Measurements from ENCODE around the gene ABCF1. TPM values are rescaled to one million over a fixed set of nuclear protein-coding genes. Genes with fewer than 3 reads are reported as not detected.

Gene ABCF1
- total and polyA plus RNA-seq, 9 of the 15 experiments (the other 6 are each of a cell fraction or from before 2014, with no cell fraction given), result 41.6 to 193 (median 102) TPM

GRCh38 chr6:30616811-30617564, 45.7 kb downstream of the ABCF1 start, which contains the start of gene PPP1R10 (continued):
- TF ChIP-seq CBX5 (IDR thresholded peaks at IDR 0.05; ENCODE audit: borderline replicate concordance, low read depth) (no peak), PHB (CRISPR knock-in tag; IDR thresholded peaks at IDR 0.05) (peak; percentile 98), ZNF263 (CRISPR knock-in tag; IDR thresholded peaks at IDR 0.05; ENCODE audit: borderline replicate concordance) (no peak; the same call in 1 of the 2 replicates), ELF2 (CRISPR knock-in tag; IDR thresholded peaks at IDR 0.05) (peak; percentile 67; the same call in 1 of the 2 replicates), RAD21 (CRISPR knock-in tag; conservative IDR thresholded peaks at IDR 0.05 in 1 of 2, IDR thresholded peaks at IDR 0.05 in 1 of 2) (no peak), ZNF134 (CRISPR knock-in tag; conservative IDR thresholded peaks at IDR 0.05) (peak; percentile 64; the same call in 1 of the 2 replicates), PTBP1 (IDR thresholded peaks at IDR 0.05; ENCODE audit: low read depth, low read length) (peak; percentile 84), FOXJ3 (CRISPR knock-in tag; IDR thresholded peaks at IDR 0.05) (no peak), POLR2AphosphoS2 (IDR thresholded peaks at IDR 0.05; ENCODE audit: low read length) (peak; percentile 99; the same call in 1 of the 2 replicates), NCOR1 (IDR thresholded peaks at IDR 0.05) (peak; percentile 84), SAP30 (IDR thresholded peaks at IDR 0.05; ENCODE audit: borderline replicate concordance, insufficient read depth, low read depth, low read length, poor library complexity, severe bottlenecking) (no peak), CBFA2T3 (IDR thresholded peaks at IDR 0.05) (no peak), ZNF79 (CRISPR knock-in tag; IDR thresholded peaks at IDR 0.05; ENCODE audit: low read depth) (peak; percentile 55; the same call in 1 of the 2 replicates), ZNF586 (CRISPR knock-in tag; conservative IDR thresholded peaks at IDR 0.05) (peak; percentile 86; the same call in 1 of the 2 replicates), ARNT (IDR thresholded peaks at IDR 0.05) (peak; percentile 65 to 89), NR2C1 (IDR thresholded peaks at IDR 0.05) (peak; percentile 65; the same call in 1 of the 2 replicates), NR2C1 (tag; IDR thresholded peaks at IDR 0.05) (no peak), CEBPB (tag; IDR thresholded peaks at IDR 0.05) (no peak), ZNF780A (CRISPR knock-in tag; IDR thresholded peaks at IDR 0.05) (peak; percentile 93; the same call in 1 of the 2 replicates)
- TF ChIP-seq, protein P1, sequence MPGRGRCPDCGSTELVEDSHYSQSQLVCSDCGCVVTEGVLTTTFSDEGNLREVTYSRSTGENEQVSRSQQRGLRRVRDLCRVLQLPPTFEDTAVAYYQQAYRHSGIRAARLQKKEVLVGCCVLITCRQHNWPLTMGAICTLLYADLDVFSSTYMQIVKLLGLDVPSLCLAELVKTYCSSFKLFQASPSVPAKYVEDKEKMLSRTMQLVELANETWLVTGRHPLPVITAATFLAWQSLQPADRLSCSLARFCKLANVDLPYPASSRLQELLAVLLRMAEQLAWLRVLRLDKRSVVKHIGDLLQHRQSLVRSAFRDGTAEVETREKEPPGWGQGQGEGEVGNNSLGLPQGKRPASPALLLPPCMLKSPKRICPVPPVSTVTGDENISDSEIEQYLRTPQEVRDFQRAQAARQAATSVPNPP (IDR thresholded peaks at IDR 0.05; ENCODE audit: borderline replicate concordance, insufficient read depth, insufficient read length), result no peak
- TF ChIP-seq, protein P2, sequence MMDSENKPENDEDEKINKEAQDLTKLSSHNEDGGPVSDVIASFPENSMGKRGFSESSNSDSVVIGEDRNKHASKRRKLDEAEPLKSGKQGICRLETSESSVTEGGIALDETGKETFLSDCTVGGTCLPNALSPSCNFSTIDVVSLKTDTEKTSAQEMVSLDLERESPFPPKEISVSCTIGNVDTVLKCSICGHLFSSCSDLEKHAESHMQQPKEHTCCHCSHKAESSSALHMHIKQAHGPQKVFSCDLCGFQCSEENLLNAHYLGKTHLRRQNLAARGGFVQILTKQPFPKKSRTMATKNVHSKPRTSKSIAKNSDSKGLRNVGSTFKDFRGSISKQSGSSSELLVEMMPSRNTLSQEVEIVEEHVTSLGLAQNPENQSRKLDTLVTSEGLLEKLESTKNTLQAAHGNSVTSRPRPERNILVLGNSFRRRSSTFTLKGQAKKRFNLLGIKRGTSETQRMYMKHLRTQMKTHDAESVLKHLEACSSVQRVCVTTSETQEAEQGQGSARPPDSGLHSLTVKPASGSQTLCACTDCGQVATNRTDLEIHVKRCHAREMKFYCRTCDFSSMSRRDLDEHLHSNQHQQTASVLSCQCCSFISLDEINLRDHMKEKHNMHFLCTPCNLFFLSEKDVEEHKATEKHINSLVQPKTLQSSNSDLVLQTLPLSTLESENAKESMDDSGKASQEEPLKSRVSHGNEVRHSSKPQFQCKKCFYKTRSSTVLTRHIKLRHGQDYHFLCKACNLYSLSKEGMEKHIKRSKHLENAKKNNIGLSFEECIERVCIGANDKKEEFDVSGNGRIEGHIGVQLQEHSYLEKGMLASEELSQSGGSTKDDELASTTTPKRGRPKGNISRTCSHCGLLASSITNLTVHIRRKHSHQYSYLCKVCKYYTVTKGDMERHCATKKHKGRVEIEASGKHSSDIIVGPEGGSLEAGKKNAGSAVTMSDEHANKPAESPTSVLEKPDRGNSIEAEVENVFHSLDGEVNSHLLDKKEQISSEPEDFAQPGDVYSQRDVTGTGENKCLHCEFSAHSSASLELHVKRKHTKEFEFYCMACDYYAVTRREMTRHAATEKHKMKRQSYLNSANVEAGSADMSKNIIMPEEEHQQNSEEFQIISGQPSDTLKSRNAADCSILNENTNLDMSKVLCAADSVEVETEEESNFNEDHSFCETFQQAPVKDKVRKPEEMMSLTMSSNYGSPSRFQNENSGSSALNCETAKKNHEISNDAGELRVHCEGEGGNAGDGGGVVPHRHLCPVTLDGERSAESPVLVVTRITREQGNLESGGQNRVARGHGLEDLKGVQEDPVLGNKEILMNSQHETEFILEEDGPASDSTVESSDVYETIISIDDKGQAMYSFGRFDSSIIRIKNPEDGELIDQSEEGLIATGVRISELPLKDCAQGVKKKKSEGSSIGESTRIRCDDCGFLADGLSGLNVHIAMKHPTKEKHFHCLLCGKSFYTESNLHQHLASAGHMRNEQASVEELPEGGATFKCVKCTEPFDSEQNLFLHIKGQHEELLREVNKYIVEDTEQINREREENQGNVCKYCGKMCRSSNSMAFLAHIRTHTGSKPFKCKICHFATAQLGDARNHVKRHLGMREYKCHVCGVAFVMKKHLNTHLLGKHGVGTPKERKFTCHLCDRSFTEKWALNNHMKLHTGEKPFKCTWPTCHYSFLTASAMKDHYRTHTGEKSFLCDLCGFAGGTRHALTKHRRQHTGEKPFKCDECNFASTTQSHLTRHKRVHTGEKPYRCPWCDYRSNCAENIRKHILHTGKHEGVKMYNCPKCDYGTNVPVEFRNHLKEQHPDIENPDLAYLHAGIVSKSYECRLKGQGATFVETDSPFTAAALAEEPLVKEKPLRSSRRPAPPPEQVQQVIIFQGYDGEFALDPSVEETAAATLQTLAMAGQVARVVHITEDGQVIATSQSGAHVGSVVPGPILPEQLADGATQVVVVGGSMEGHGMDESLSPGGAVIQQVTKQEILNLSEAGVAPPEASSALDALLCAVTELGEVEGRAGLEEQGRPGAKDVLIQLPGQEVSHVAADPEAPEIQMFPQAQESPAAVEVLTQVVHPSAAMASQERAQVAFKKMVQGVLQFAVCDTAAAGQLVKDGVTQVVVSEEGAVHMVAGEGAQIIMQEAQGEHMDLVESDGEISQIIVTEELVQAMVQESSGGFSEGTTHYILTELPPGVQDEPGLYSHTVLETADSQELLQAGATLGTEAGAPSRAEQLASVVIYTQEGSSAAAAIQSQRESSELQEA (IDR thresholded peaks at IDR 0.05; ENCODE audit: low read depth), result 0 out of 2 replicates have a peak, but pooled peaks have one; percentile 23

Data from K562 (cell line).